ENCODE data around the gene STRAP.

STRAP gene, protein sequence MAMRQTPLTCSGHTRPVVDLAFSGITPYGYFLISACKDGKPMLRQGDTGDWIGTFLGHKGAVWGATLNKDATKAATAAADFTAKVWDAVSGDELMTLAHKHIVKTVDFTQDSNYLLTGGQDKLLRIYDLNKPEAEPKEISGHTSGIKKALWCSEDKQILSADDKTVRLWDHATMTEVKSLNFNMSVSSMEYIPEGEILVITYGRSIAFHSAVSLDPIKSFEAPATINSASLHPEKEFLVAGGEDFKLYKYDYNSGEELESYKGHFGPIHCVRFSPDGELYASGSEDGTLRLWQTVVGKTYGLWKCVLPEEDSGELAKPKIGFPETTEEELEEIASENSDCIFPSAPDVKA

GRCh38 chr12:15882118-15882971 is at the start of gene STRAP:
Gene STRAP (plus strand): TSS chr12:15882387. CDS start chr12:15882708, 321 bp downstream.
- peak; percentile 91 for DNase-seq (ENCODE audit: low read depth)

DNA sequence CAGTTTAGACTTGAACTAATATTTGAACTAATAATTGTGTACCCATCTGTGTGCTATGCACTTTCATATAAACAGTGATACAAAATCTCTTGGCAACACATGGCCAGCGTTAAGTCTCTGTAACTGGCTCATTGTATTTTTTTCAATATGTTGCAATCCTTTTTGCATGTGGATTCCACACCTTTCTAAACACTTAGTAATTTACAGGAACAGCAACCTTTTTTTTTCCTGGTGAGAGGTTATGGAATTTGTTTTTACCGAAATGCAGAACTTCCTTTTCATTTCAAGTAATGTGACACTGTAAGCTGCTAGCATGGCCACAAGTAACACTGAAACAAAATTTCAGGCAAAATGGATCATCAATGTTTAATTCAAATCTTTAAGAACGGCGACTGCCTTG is 47.6 kb upstream of the STRAP start:
- no peak for DNase-seq (ENCODE audit: low read depth)

- DNase-seq (ENCODE audit: low read depth): no peak
Measured at GRCh38 chr12:15837141-15837790, 44.9 kb upstream of the STRAP start.

GRCh38 chr12:15839041-15839440 is 43.1 kb upstream of the STRAP start:
- DNase-seq (ENCODE audit: low read depth): no peak

DNA sequence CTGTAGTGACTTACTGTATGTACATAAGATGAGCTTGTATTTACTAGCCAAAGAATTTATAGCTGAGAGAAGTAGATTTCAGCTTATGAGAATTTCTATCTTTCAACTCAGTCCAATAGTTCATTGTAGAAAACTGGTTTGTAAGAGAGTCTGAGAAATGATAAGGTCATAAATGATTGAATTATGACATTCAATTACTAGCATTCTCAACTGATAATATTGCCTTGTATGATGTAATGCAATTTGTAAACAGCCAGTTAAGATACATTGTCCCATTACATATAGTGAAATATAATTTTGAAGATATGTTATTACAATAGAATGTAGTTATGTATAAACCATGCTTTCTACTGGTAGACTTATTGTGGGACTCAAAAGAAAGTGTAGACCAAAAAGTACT is 42.5 kb upstream of the STRAP start:
- DNase-seq (ENCODE audit: low read depth): no peak

GRCh38 chr12:15842108-15842507 is 40.1 kb upstream of the STRAP start:
- no peak for DNase-seq (ENCODE audit: low read depth)

DNA sequence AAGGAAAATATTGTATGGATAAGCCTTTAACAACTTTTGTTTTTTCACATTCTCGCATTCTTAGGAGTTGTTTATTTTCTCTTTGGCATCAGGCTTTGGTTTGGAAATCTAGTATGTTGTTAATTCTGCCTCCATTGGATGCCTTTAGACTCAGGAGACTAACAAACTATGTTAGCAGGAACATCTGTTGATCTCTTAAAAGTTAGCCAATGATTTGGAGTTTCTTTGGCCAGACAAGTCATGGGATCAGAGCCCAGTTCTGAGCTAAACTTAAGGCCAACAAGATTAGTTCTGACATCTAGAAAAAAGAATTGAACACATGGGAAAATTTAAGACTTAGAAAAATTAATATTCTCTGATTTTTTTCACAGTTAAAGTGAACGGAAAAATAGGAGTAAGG is 35.3 kb upstream of the STRAP start:
- no peak for DNase-seq (ENCODE audit: low read depth)

- DNase-seq (ENCODE audit: low read depth): no peak
Measured at GRCh38 chr12:15848606-15849005, 33.6 kb upstream of the STRAP start.

DNA sequence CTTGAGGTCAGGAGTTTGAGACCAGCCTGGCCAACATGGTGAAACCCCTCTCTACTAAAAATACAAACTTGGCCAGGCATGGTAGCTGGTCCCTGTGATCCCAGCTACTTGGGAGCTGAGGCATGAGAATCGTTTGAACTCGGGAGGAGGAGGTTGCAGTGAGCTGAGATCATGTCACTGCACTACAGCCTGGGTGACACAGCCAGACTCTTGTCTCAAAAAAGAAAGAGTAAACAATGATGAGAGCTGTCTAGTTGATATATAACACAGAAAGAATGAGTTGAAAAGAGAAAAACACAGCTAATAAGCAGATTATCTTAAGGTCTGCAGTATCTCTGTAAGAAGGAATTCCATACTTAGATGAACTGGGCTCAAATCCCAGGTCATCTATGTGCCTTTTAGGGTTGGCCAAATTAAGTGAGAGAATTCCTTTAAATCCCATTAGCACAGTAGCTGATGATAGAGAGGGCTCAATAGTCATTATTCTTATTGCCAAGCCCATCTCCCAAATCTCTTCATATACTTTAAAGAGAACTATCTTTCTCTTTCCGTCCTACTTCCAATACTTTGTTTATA is 31.1 kb upstream of the STRAP start:
- no peak for DNase-seq (ENCODE audit: low read depth)

GRCh38 chr12:15851919-15852318 is 30.3 kb upstream of the STRAP start:
- no peak for DNase-seq (ENCODE audit: low read depth)

DNA sequence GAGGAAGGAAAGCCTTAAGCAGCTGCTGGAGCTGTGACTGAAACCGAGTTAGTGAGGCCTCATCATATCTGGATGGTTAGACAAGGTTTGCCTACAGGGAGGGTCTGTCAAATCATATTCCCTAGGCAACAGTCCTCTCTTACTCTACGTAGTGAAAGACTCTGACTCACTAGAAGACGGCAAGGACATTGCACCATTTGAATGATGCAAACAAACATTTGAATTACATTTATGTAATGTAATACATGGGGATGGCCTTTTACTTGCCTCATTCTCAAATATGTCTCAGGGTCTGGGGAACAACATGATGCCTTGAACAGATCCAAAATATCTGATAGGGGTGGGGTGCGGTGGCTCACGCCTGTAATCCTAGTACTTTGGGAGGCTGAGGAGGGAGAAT is 29.8 kb upstream of the STRAP start:
- no peak for DNase-seq (ENCODE audit: low read depth)

DNA sequence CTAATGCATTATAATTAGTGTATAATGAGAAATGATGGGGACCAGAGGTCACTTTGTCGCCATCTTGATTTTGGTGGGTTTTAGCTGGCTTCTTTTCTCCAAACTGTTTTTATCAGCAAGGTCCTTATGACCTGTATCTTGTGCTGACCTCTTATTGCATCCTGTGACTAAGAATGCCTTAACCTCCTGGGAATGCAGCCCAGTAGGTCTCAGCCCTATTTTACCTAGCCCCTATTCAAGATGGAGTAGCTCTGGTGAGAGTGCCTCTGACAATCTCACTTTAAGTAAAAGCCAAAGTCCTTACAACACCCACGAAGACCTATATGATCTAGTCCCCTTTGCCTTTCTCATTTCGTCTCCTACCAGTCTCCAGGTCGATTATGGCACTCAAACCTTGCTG is 28.3 kb upstream of the STRAP start:
- DNase-seq (ENCODE audit: low read depth): no peak

- DNase-seq (ENCODE audit: low read depth): no peak
Measured at GRCh38 chr12:15854916-15855315, 27.3 kb upstream of the STRAP start.

GRCh38 chr12:15855646-15856045 is 26.5 kb upstream of the STRAP start:
- no peak for DNase-seq (ENCODE audit: low read depth)

- peak; percentile 22 for DNase-seq (ENCODE audit: low read depth)
Measured at GRCh38 chr12:15856097-15856982, 25.8 kb upstream of the STRAP start.

- DNase-seq (ENCODE audit: low read depth): no peak
Measured at GRCh38 chr12:15858353-15858752, 23.8 kb upstream of the STRAP start.

DNA sequence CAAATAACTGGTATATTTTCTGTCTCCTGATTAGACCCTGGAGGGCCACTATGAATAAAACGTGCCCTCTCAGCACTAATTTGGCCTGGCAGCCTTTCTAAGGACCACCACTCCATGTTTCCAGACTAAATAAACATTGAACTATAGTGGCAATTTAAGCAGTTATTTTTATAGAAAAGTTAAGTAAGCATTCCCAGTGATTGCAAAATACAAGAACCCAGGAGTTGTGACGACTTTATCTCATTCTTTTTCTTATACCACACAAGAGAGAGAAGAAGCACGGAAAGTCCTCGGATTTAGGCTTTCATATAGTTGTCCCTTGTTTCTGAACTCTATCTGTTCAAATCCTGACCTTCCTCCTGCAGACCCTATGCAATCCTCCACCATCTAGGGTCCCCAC is 23.1 kb upstream of the STRAP start:
- DNase-seq (ENCODE audit: low read depth): no peak

DNA sequence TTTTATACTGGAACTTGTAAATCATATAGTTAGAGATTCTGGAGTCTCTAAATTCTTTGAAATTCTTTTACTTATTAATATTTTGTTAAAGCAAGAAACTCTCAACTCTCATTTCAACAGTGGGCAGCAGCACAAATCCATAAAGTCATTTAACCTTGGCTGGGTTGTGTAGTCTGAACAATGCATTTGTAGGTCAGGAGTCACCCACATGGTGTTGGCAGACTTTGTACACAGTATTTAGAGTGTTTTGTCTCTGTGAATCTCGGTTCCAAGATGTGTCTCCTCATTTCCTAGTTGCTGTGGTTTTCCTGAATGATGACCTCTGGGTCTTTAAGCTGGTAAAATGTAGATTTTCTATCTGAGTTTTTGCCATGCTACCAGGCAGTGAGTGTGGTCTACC is 20.8 kb upstream of the STRAP start:
- no peak for DNase-seq (ENCODE audit: low read depth)

- no peak for DNase-seq (ENCODE audit: low read depth)
Measured at GRCh38 chr12:15862840-15863239, 19.3 kb upstream of the STRAP start.

GRCh38 chr12:15863372-15863771 is 18.8 kb upstream of the STRAP start:
- no peak for DNase-seq (ENCODE audit: low read depth)

DNA sequence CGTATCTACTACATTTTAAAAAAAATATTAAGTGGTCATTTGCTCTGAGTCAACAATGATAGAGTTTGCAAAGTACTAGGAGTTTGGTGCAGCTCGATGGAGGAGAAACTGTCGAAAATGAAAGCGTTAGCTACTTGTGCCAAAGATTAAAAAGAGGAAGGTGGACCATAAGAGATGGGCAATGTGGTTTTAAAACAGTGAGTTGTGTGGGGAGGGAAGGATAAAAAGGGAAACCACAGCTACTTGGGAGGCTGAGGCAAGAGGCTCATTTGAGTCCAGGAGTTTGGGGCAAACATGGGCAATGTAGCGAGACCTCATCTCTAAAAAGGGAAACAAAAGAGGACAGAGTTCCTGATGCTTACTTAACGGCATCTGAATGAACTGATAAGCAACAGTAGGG is 18.2 kb upstream of the STRAP start:
- DNase-seq (ENCODE audit: low read depth): no peak

DNA sequence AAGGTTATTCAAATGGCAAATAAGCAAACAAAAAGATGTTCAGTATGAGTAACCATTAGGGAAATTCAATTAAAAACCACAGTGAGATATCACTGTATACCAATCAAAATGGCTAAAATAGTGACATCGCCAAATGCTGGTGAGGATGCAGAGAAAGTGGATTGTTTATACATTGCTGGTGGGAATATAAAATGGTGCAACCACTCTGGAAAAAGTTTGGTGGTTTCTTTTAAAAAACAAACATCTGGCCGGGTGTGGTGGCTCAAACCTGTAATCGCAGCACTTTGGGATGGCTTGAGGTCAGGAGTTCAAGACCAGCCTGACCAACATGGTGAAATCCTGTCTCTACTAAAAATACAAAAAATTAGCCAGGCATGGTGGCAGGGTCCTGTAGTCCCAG is 14.0 kb upstream of the STRAP start:
- no peak for DNase-seq (ENCODE audit: low read depth)

Data from activated gamma-delta T cell treated with anti-CD3 and anti-CD28 coated beads, Interleukin-2, amount 50 U/mL, for 16 hours (primary cell).